Activated CD4-positive, alpha-beta T cell treated with anti-CD3 and anti-CD28 coated beads, Interleukin-2, amount 50 U/mL, for 16 hours (primary cell): Measurements from ENCODE around the gene RIC8B.

Experiments
- DNase-seq: peaks from one replicate; pipeline ENCODE4 v3.0.0-alpha.2; 2020

Gene RIC8B

GRCh38 chr12:106759526-106760183 is 14.8 kb upstream of the RIC8B start:
- DNase-seq: no peak

GRCh38 chr12:106760184-106760531 is 14.3 kb upstream of the RIC8B start:
- no peak for DNase-seq

DNA sequence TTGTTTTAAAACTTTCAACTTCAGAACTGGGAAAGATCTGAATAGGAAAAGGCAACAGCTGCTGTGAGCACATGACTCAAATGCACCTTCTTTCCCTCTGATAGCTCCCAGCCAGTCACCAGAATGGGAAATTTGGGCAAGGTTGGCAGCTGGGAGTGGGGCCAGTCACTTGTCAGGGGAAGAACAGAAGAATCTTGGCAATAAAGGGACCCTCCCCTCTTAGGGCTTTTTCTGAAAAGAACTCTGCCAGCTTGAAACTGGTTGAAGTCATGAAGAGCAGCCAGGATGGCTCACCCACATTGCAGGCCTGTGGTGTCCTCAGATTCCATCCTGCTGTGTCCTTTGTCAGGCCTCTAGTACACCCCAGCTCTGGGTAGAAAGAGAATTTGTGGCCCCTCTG is 10.3 kb upstream of the RIC8B start:
- DNase-seq: no peak

DNA sequence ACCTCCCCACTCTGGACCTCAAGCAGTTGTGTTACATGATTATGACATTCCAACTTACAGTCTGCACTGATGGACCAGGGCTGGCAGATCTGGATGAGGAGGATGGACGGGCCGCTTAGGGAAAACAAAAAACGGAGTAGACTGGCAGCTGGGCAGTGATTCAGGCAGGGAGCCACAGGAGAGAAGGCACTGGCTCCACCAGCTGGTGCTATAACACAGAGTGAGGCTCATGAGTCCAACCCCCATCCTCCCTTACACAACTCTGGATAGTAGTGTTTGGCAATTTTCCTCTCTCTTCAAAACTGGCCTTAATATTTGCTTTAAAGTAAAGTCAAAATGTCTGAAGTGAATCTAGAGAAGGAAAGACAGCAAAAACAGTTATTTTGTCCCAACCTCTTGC is 9.7 kb upstream of the RIC8B start:
- DNase-seq: no peak

DNA sequence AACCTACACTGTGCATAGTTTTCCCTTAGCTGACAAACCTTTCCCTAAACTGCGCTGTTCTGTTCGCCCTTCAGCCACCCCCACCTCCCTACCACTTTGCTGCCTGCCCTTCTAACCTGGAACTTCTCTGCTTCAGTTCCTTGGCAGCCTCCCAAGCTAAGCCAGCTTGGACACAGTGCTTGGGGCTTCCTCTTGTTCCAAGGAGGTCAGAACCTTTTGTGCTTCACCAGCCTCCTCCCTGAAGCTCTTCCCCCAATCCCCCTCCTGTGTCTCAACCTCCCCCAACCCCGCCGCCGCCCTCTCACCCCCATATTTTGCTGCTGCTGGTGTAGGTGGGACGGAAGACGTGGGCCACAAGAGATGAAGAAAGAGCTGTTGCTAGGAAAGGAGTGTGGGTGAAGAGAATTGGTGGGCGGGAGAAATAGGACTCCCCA is 8.1 kb upstream of the RIC8B start:
- no peak for DNase-seq

GRCh38 chr12:106767206-106767605 is 7.3 kb upstream of the RIC8B start:
- no peak for DNase-seq

GRCh38 chr12:106767954-106768822 is 6.3 kb upstream of the RIC8B start:
- DNase-seq: no peak

DNA sequence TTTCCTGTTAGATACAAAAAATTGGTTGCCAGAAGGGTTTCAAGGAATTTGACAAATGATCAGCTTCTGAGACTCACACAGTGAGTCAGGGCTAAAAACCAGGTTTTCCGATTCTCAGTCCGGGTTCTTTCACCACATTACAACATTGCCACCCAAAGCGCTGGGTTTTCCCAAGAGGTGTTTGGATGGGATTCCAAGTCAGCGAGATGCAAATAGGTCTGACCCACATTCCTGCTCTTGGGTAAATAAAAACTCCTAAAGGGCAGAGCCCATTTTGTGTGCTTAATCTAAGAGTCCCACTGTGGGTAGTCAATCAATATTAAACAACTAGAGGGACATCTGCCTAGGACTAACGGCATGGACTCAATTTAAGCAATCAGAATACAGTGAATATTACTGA is 5.4 kb upstream of the RIC8B start:
- DNase-seq: no peak

DNA sequence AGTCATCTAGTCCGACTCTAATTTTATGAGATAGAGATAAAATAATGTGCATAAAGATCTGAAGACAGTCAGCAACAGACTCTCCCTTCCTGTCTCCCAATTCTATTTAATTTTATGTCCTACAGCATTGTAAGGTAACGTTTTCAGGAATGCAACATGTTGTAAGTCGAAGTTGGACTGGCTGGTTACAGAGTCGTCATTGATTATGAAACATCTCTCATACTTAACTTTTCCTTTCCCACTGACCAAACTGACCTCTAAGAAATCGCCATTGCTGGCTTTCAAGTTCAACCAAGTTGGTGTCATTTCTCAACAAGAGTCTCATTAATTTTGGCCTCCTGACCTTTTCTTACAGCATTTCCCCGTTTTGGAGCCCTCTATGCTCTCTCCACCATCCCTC is 4.9 kb upstream of the RIC8B start:
- DNase-seq: no peak

- no peak for DNase-seq
These were observed 3.1 kb upstream of the RIC8B start for GRCh38 chr12:106771425-106771824.

DNA sequence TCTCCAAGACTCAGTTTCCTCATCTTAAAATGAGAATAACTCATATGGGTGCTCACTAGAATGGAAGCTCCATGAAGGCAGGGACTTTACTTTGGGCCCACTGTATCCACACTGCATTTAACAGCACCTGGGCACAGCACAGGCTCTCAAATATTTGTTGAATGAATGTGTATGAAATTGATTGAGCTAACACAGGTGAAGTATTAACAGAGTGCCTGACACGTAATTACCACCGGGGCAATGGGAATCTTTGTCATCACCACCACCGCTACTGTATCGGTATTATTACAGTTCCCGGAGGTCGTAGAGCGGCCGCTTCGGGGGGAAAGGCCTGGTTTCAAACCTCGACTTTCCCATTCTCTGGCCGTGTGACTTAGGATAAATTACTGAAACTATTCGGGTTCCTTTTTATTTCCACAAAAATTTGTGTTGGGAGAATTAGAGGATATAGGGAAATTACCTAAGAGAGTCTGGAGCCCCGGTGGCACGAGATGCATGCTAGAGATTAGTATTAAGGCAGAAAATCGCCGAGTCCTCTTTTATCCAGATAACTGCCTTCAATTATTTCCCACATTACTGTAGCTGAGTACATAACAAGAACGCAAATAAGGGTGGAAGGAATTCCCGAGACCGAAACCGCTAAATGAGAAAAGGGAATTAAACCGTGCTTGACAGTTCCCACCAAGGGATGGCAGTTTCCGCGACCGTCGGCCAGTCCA is 1.0 kb upstream of the RIC8B start:
- no peak for DNase-seq

- DNase-seq: peak; percentile 5
These were observed 484 bp downstream of the RIC8B start for GRCh38 chr12:106774808-106775524.

DNA sequence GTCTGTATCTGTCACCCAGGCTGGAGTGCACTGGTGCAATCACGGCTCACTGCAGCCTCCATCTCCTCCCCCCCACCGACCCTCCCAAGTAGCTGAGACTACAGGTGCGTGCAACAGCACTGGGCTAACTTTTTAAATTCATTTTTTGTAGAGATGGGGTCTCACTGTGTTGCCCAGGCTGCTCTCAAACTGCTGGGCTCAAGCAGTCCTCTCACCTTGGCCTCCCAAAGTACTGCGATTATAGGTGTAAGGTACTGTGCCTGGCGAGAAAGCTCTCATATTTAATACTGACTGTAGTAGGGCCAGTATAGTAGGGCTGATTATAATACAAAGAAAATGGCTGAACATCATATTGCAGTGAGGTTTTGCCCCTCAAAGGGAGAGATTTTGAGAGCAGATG is 2.4 kb downstream of the RIC8B start:
- no peak for DNase-seq

DNA sequence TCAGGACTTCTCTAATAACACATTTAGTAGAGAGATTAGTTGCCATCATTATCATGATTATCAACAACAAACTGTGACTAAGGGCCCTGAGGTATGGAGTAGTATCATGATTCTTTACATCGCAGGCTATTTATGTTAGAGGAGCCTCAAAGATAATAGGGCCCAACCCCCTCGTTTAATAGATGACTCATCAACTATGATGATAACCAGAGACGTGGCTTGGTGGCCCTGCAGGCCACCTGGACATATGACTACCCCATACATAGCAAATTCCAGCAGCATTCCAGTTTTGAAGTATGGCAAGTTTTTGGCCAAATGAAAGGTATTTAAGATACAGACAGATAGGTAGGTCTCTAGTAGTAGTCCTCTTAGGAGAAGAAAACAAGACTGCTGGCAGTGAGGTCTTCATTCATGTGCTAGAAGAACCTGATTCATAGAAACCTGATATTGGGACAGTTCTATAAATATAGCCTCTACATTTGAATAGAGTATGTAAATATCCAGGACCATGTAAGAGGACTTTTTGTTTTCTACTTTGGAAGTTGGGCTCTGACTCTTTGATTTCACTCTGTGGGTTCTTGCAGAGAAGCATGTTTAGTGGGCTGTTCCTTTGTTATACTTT is 5.6 kb downstream of the RIC8B start:
- no peak for DNase-seq

GRCh38 chr12:106782619-106783018 is 8.1 kb downstream of the RIC8B start:
- DNase-seq: no peak

GRCh38 chr12:106783515-106783914 is 9.0 kb downstream of the RIC8B start:
- no peak for DNase-seq

GRCh38 chr12:106790020-106790419 is 15.5 kb downstream of the RIC8B start:
- DNase-seq: no peak

- DNase-seq: no peak
These were observed 17.0 kb downstream of the RIC8B start for GRCh38 chr12:106791531-106791930.

- no peak for DNase-seq
These were observed 19.9 kb downstream of the RIC8B start for GRCh38 chr12:106794369-106794768.

GRCh38 chr12:106801167-106801708 is 26.8 kb downstream of the RIC8B start:
- DNase-seq: no peak

GRCh38 chr12:106801830-106802533 is 27.5 kb downstream of the RIC8B start:
- DNase-seq: no peak

DNA sequence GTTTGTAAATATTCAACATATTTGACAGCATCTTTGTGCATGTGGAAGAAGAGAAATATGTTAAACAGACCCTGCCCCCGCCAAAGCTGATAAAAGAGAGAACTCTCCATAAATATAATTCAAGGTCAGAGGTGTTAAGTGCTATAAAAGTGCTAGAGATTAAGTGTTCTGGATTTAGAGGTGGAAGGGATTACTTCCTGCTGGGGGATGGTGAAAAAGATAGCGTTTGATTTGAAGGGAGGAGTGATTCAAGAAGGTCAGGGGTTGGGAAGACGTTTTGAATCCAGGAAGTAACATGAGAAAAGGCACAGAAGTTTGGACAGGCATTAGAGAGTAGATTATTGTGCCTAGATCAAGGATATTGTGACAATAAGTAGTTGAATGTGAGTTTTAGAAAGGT is 30.2 kb downstream of the RIC8B start:
- DNase-seq: no peak
